GM08714 (cell line): Measurements from ENCODE around the gene MPZL1.

Source experiments
- H3K4me3 ChIP-seq: fragments of 200-500 bp; sonication (Bioruptor generic); 2 replicates; pipeline ENCODE4 v1.5.1; 2014; ENCODE audit warnings: mild to moderate bottlenecking, low read length, inconsistent platforms
- ZNF274 ChIP-seq: IDR thresholded peaks from 2 replicates; pipeline ENCODE4 v1.6.1; 2012; ENCODE audit warnings: mild to moderate bottlenecking, low read depth, low read length

The MPZL1 gene

GRCh38 chr1:167746988-167747655 is 25.3 kb downstream of the MPZL1 start:
- TF ChIP-seq ZNF274 = no peak

GRCh38 chr1:167747988-167748387 is 26.2 kb downstream of the MPZL1 start:
- no peak for TF ChIP-seq ZNF274
- H3K4me3 ChIP-seq = no peak overlapping the region

More at GRCh38 chr1:167746988-167747655, 25.3 kb downstream of the MPZL1 start:
- H3K4me3 ChIP-seq = no peak overlapping the region

GRCh38 chr1:167748906-167749305 is 27.1 kb downstream of the MPZL1 start:
- no peak overlapping the region for H3K4me3 ChIP-seq
- no peak for TF ChIP-seq ZNF274

- no peak for TF ChIP-seq ZNF274
- no peak overlapping the region for H3K4me3 ChIP-seq
Observed at GRCh38 chr1:167749741-167750140, 28.0 kb downstream of the MPZL1 start.

- H3K4me3 ChIP-seq = no peak overlapping the region
- TF ChIP-seq ZNF274 = no peak
Observed at GRCh38 chr1:167750641-167751040, 28.9 kb downstream of the MPZL1 start.

- TF ChIP-seq ZNF274 = no peak
- no peak overlapping the region for H3K4me3 ChIP-seq
Observed at GRCh38 chr1:167751676-167752075, 29.9 kb downstream of the MPZL1 start.

GRCh38 chr1:167752219-167752985 is 30.6 kb downstream of the MPZL1 start:
- peak overlapping the region; percentile 65; the same call in 1 of the 2 replicates for H3K4me3 ChIP-seq
- TF ChIP-seq ZNF274 = no peak

- H3K4me3 ChIP-seq = no peak overlapping the region
- no peak for TF ChIP-seq ZNF274
Observed at GRCh38 chr1:167755654-167756053, 33.9 kb downstream of the MPZL1 start.

- H3K4me3 ChIP-seq = no peak overlapping the region
- no peak for TF ChIP-seq ZNF274
Observed at GRCh38 chr1:167756730-167757405, 35.1 kb downstream of the MPZL1 start.

GRCh38 chr1:167757433-167758309 is 35.9 kb downstream of the MPZL1 start:
- TF ChIP-seq ZNF274 = no peak

GRCh38 chr1:167761400-167761799 is 39.6 kb downstream of the MPZL1 start:
- no peak overlapping the region for H3K4me3 ChIP-seq
- TF ChIP-seq ZNF274 = no peak

More at GRCh38 chr1:167757433-167758309, 35.9 kb downstream of the MPZL1 start:
- no peak overlapping the region for H3K4me3 ChIP-seq

- TF ChIP-seq ZNF274 = no peak
- no peak overlapping the region for H3K4me3 ChIP-seq
Observed at GRCh38 chr1:167762061-167762746, 40.4 kb downstream of the MPZL1 start.

GRCh38 chr1:167763525-167764220 is 41.9 kb downstream of the MPZL1 start:
- no peak for TF ChIP-seq ZNF274
- H3K4me3 ChIP-seq = no peak overlapping the region
